KMS-11 (cell line): ENCODE data around the gene DCUN1D5.

ENCODE experiments used
- H2AFZ ChIP-seq: fragments of 200-600 bp; sonication (generic); 2 replicates; pipeline ENCODE4 v1.6.1; 2016; ENCODE audit warnings: antibody characterized with exemption, mixed run types, low read depth
- H3K27ac ChIP-seq: fragments of 200-600 bp; sonication (generic); 2 replicates; pipeline ENCODE4 v1.6.1; 2016; ENCODE audit warnings: mild to moderate bottlenecking, mixed run types
- H3K27me3 ChIP-seq: fragments of 200-600 bp; sonication (generic); 2 replicates; pipeline ENCODE4 v1.6.1; 2017; ENCODE audit warnings: mild to moderate bottlenecking, low read depth, mixed run types, moderate library complexity; ENCODE audit not compliant: insufficient read depth
- H3K36me3 ChIP-seq: fragments of 200-600 bp; sonication (generic); 2 replicates; pipeline ENCODE4 v1.6.1; 2017; ENCODE audit warnings: mild to moderate bottlenecking, mixed run types; ENCODE audit not compliant: insufficient read depth
- H3K4me1 ChIP-seq: fragments of 200-600 bp; sonication (generic); 2 replicates; pipeline ENCODE4 v1.6.1; 2016; ENCODE audit warnings: mild to moderate bottlenecking, low read depth, mixed run types; ENCODE audit not compliant: poor library complexity, severe bottlenecking
- H3K4me2 ChIP-seq: fragments of 200-600 bp; sonication (generic); 2 replicates; pipeline ENCODE4 v1.7.0; 2016; ENCODE audit warnings: mild to moderate bottlenecking, mixed run types
- H3K4me3 ChIP-seq: fragments of 200-600 bp; sonication (generic); IDR thresholded peaks from 2 replicates; pipeline ENCODE4 v1.6.1; 2017; ENCODE audit warnings: low read depth, low read length, mixed read lengths; ENCODE audit not compliant: insufficient read depth
- H3K79me2 ChIP-seq: fragments of 200-600 bp; sonication (generic); 2 replicates; pipeline ENCODE4 v1.6.1; 2016; ENCODE audit warnings: low read depth, mixed run types; ENCODE audit not compliant: insufficient read depth
- H3K9ac ChIP-seq: fragments of 200-600 bp; sonication (generic); 2 replicates; pipeline ENCODE4 v1.6.1; 2016; ENCODE audit warnings: mild to moderate bottlenecking, mixed run types
- H4K20me1 ChIP-seq: fragments of 200-600 bp; sonication (generic); 2 replicates; pipeline ENCODE4 v1.6.1; 2016; ENCODE audit warnings: mild to moderate bottlenecking, mixed run types; ENCODE audit not compliant: insufficient read depth
- CTCF ChIP-seq: fragments of 200-600 bp; sonication (generic); conservative IDR thresholded peaks from 2 replicates; pipeline ENCODE4 v1.6.1; 2017; ENCODE audit warnings: low read depth, mild to moderate bottlenecking, antibody characterized with exemption, low read length, moderate library complexity, mixed read lengths

The DCUN1D5 gene

GRCh38 chr11:103079833-103080232 is 12.1 kb downstream of the DCUN1D5 start:
- no peaks in the 10 kb centered on the region for H3K79me2 ChIP-seq
- H3K36me3 ChIP-seq = no peaks in the 10 kb centered on the region
- H2AFZ ChIP-seq = no peak overlapping the region
- TF ChIP-seq CTCF = no peak
- no peak overlapping the region for H3K9ac ChIP-seq
- H4K20me1 ChIP-seq = no peaks in the 10 kb centered on the region
- H3K4me3 ChIP-seq = no peak overlapping the region
- no peaks in the 10 kb centered on the region for H3K27me3 ChIP-seq
- H3K27ac ChIP-seq = no peak overlapping the region
- no peak overlapping the region for H3K4me2 ChIP-seq
- no peaks in the 10 kb centered on the region for H3K4me1 ChIP-seq

DNA sequence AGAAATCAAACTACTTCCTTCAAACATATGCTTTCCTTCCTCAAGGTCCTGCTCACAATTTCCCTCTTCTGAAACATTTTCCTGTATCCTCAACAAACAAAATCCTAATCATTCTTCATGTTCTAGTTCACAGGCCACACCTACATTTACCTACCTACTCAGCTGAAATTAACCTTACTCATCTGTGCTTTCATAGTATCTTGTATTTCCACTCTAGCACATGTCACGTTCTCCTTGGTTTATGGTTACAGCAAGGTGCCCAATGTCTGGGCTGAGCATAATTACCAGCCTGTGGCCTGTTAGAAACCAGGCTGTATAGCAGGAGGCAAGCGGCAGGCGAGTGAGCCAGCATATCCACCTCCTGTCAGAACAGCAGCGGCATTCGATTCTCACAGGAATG is 13.2 kb downstream of the DCUN1D5 start:
- H3K4me1 ChIP-seq = no peaks in the 10 kb centered on the region
- no peaks in the 10 kb centered on the region for H3K27me3 ChIP-seq
- H3K4me2 ChIP-seq = no peak overlapping the region
- H3K79me2 ChIP-seq = no peaks in the 10 kb centered on the region
- no peak overlapping the region for H2AFZ ChIP-seq
- TF ChIP-seq CTCF = no peak
- no peaks in the 10 kb centered on the region for H3K36me3 ChIP-seq
- no peak overlapping the region for H3K27ac ChIP-seq
- H3K9ac ChIP-seq = no peak overlapping the region
- no peak overlapping the region for H3K4me3 ChIP-seq
- no peaks in the 10 kb centered on the region for H4K20me1 ChIP-seq

GRCh38 chr11:103077554-103077953 is 14.4 kb downstream of the DCUN1D5 start:
- Histone ChIP-seq H3K79me2 (no peaks in the 10 kb centered on the region; the same call in 1 of the 2 replicates), H2AFZ (no peak overlapping the region), H3K4me1 (no peaks in the 10 kb centered on the region), H3K4me3 (no peak overlapping the region), H3K36me3 (no peaks in the 10 kb centered on the region), H3K27me3 (no peaks in the 10 kb centered on the region), H4K20me1 (no peaks in the 10 kb centered on the region), H3K9ac (no peak overlapping the region), H3K27ac (no peak overlapping the region), H3K4me2 (no peak overlapping the region)
- TF ChIP-seq CTCF = no peak

- Histone ChIP-seq H3K36me3 (no peaks in the 10 kb centered on the region), H3K4me2 (no peak overlapping the region), H2AFZ (no peak overlapping the region), H3K4me1 (no peaks in the 10 kb centered on the region), H3K4me3 (no peak overlapping the region), H3K27me3 (no peaks in the 10 kb centered on the region), H3K27ac (no peak overlapping the region), H3K9ac (no peak overlapping the region), H3K79me2 (no peaks in the 10 kb centered on the region; the same call in 1 of the 2 replicates), H4K20me1 (no peaks in the 10 kb centered on the region)
- no peak for TF ChIP-seq CTCF
These were observed 15.6 kb downstream of the DCUN1D5 start for GRCh38 chr11:103076361-103076760.
